ENCODE results near the gene OBP2A.

DNA sequence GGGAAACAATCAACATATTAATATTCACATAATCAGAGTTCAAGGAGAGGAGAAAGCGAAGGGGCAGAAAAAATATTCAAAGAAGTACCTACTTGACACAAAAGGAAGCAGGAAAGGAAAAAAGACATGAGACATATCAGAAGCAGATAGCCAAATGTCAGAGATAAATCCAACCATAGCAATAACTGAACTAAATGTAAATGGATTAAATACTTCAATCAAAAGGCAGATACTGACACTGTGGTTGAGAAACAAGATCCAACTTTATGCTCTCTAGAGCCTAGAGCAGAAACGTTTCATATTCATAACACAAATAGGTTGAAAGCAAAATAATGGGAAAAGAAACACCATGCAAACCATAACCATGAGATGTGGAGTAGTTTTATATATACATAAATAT is 36.5 kb upstream of the OBP2A start:
- TF ChIP-seq, protein P1, sequence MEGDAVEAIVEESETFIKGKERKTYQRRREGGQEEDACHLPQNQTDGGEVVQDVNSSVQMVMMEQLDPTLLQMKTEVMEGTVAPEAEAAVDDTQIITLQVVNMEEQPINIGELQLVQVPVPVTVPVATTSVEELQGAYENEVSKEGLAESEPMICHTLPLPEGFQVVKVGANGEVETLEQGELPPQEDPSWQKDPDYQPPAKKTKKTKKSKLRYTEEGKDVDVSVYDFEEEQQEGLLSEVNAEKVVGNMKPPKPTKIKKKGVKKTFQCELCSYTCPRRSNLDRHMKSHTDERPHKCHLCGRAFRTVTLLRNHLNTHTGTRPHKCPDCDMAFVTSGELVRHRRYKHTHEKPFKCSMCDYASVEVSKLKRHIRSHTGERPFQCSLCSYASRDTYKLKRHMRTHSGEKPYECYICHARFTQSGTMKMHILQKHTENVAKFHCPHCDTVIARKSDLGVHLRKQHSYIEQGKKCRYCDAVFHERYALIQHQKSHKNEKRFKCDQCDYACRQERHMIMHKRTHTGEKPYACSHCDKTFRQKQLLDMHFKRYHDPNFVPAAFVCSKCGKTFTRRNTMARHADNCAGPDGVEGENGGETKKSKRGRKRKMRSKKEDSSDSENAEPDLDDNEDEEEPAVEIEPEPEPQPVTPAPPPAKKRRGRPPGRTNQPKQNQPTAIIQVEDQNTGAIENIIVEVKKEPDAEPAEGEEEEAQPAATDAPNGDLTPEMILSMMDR (IDR thresholded peaks at IDR 0.05 in 2 of 3, conservative IDR thresholded peaks at IDR 0.05 in 1 of 3; ENCODE audit: borderline replicate concordance in 1 of 3, insufficient read depth in 1 of 3, low read depth in 2 of 3, low read length in 2 of 3): no peak
- TF ChIP-seq EZH2 (IDR thresholded peaks at IDR 0.05) (no peak), CEBPB (IDR thresholded peaks at IDR 0.05; ENCODE audit: low read depth) (no peak), POLR2A (IDR thresholded peaks at IDR 0.05; ENCODE audit: borderline replicate concordance, extremely low read depth, insufficient read depth, insufficient read length) (no peak), YY1 (IDR thresholded peaks at IDR 0.05; ENCODE audit: extremely low read depth, insufficient replicate concordance, low read depth, low read length) (no peak), EGR1 (IDR thresholded peaks at IDR 0.05; ENCODE audit: low read depth) (no peak), ZNF274 (IDR thresholded peaks at IDR 0.05; ENCODE audit: low read depth, low read length) (no peak)
- TF ChIP-seq, protein P2, sequence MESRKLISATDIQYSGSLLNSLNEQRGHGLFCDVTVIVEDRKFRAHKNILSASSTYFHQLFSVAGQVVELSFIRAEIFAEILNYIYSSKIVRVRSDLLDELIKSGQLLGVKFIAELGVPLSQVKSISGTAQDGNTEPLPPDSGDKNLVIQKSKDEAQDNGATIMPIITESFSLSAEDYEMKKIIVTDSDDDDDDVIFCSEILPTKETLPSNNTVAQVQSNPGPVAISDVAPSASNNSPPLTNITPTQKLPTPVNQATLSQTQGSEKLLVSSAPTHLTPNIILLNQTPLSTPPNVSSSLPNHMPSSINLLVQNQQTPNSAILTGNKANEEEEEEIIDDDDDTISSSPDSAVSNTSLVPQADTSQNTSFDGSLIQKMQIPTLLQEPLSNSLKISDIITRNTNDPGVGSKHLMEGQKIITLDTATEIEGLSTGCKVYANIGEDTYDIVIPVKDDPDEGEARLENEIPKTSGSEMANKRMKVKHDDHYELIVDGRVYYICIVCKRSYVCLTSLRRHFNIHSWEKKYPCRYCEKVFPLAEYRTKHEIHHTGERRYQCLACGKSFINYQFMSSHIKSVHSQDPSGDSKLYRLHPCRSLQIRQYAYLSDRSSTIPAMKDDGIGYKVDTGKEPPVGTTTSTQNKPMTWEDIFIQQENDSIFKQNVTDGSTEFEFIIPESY (IDR thresholded peaks at IDR 0.05; ENCODE audit: extremely low read depth, insufficient replicate concordance, low read length): no peak
